ENCODE data around the gene THADA.

- TF ChIP-seq CTCF (optimal IDR thresholded peaks at IDR 0.05 in 1 of 3, IDR thresholded peaks at IDR 0.05 in 1 of 3, conservative IDR thresholded peaks at IDR 0.05 in 1 of 3; ENCODE audit: extremely low read depth in 1 of 3, insufficient read depth in 2 of 3, low read length in 3 of 3) (no peak), EZH2 (IDR thresholded peaks at IDR 0.05; ENCODE audit: low read length) (no peak)
Measured at GRCh38 chr2:43225788-43226557, 369.9 kb downstream of the THADA start.

Data from keratinocyte (primary cell).